GM19035 (cell line): ENCODE measurements around the gene CTSF.
"Not testable (repeated sequence)": the region's sequence is repeated elsewhere in the genome, so short reads cannot be mapped to it uniquely, and the experiment has no call there.

Source experiments
- ATAC-seq: cut with Tn5 transposase; IDR thresholded peaks from one replicate; pipeline ENCODE4 v1.9.1; 2021; ENCODE audit not compliant: unreplicated experiment

The CTSF gene

DNA sequence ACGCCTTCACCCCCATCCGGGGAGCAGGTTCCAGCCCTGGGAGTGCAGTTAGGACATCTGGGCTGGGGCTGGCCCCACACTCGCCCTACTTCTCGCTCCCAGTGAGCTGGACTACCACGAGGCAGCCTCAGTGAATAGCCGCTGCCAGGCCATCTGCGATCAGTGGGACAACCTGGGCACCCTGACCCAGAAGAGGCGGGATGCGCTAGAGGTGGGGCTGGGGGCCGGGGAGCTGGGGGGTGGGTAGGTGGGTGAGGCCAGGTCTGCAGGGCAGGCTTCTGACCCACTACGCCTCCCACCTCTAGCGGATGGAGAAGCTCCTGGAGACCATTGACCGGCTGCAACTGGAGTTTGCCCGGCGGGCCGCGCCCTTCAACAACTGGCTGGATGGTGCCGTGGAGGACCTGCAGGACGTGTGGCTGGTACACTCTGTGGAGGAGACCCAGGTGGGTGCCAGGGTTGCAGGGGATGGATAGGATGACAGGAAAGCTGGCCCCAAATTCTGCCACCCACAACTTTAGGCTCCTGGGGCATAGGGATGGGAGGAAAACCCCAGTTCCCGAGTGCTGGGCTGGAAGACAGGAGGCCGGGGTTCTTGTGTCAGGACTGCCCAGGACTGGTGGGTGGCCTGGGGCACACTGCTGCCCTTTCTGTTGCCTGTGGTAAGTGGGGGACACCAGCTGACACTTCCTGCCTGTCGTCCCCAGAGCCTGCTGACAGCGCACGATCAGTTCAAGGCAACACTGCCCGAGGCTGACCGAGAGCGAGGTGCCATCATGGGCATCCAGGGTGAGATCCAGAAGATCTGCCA lies 8.3 kb downstream of the CTSF start:
- no peak for ATAC-seq

DNA sequence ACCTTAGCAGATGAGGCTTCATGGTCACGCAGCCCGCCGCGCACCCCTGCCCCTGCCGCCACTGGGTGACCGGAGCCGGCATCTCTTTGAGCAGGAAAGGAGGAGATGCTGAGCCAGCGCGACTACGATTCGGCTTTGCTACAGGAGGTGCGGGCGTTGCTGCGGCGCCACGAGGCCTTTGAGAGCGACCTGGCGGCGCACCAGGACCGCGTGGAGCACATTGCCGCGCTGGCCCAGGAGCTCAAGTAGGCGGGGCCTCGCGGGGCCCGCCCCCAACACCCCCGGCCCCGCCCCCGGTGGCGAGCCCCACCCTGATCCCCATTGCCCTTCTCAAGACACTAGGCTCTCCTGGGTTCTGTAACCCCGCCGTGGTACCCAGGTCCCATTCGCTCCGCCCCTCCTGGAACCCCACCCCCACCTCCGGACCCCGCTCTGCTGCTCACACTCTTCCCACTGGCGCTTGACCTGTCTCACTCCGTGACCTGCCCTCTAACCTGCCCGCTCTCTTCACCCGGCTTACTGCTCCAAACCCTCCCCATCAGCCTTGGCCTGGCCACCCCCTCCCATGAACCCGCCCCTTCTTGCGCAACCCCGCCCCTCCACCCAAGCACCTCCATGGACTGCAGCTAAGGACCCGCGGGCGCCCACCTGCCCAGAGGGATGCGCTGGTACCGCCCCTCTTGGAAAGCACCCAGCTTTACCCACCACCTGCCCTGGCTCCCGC lies 9.1 kb downstream of the CTSF start:
- no peak for ATAC-seq

DNA sequence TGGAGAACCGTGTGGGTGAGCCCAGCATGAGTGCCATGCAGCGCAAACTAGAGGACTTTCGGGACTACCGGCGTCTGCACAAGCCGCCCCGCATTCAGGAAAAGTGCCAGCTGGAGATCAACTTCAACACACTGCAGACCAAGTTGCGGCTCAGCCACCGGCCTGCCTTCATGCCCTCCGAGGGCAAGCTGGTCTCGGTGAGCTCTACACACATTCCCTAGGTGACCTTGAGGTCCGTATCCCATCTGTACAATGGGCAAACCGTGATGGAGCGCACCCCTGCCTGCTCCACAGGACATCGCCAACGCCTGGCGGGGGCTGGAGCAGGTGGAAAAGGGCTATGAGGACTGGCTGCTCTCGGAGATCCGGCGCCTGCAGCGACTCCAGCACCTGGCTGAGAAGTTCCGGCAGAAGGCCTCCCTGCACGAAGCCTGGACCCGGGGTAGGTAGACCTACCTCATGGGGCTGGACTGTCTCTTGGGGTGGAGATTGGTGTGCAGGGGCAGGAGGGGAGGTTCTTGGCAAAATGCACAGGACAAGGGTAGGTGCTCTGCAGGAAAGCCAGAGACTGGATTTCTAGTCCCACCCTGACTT lies 10.6 kb downstream of the CTSF start:
- no peak for ATAC-seq

DNA sequence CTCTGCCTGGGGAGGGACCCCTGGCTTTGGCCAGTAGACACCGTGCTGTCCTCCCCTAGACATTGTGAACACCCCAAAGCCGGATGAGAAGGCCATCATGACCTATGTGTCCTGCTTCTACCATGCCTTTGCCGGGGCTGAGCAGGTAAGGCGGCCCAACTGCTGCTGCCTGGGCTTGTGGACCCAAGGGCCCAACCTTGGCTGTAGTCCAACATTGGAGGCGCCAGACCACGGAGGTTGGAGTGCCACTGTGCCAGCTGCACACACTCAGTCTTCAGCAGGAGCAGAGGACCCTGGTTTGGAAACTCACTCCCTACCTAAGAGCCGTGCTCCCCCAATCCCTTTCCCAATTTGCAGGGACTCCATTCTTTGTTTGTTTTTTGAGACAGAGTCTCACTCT lies 12.3 kb downstream of the CTSF start:
- ATAC-seq, result no peak

DNA sequence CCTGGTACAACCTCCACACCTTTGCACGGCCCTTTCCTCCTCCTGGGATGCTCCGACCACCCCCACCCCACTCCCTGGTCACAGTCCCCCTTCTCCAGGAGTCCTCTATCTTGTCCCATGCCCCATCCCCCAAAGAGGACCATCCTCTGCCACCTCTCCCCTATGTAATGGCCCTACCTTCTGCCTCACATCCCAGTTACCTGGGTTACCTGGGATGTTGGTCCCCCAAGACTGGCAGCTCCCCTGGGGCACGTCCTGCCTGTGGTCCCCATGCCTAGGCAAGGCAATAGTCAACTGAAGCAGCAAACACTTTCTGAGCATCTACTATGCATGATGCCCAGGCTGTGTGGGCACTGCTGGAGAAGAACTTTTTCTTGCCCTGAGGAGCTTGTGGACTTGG lies 13.0 kb downstream of the CTSF start:
- no peak for ATAC-seq

DNA sequence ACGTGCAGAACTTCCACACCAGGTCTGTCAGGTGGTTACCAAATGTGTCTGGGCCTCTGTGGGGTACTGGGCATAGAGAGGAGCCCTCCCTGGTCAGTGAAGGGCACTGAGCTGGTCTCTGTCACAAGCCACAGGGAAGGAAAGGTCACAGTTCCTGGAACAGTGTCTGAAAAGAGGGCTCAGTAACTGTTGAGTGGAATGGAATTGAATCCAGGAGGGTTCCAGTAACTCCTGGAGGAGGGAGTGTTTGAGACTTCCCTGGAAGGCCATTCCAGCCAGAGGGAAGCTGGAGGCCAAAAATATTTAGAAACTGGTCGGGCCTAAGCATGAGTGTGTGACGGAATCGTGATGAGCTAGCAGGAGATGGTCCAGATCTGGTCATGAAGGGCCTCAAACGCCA lies 13.8 kb downstream of the CTSF start:
- no peak for ATAC-seq

DNA sequence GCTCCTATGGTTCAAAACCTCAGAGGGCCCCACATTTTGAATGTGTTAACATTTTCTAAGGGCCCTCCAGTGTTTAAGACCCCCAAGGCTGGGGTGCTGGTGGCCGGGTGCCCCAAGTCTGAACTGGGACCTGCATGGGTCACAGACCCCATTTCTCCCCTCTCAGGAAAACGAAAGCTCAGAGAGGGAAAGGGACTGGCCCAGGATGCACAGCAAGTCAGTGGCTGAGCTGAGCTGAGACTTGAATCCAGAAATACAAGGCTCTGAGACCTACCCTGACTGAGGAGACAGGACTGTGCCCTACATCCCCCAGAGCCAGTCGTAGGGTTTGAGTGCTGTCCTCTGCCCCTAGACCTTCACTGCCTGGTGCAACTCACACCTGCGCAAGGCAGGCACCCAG lies 17.5 kb downstream of the CTSF start:
- no peak for ATAC-seq

DNA sequence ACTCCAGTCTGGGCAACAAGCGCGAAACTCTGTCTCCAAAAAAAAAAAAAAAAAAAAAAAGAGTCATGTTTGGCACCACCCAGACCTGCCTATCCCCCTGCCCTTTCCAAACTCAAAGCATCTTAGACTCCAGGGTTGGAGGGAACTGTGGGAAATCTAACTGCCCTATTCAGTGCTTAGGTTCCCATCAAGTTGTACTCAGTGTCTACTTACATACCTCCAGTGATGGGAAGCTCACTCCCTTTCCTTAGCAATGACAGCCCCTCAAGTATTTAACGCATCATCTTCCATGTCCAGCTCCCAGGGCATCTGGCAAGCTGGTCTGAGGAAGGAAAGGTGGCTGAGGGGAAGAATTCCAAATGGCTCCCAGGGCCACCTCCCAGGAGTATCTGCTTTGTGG lies 18.7 kb downstream of the CTSF start:
- ATAC-seq, result no peak

DNA sequence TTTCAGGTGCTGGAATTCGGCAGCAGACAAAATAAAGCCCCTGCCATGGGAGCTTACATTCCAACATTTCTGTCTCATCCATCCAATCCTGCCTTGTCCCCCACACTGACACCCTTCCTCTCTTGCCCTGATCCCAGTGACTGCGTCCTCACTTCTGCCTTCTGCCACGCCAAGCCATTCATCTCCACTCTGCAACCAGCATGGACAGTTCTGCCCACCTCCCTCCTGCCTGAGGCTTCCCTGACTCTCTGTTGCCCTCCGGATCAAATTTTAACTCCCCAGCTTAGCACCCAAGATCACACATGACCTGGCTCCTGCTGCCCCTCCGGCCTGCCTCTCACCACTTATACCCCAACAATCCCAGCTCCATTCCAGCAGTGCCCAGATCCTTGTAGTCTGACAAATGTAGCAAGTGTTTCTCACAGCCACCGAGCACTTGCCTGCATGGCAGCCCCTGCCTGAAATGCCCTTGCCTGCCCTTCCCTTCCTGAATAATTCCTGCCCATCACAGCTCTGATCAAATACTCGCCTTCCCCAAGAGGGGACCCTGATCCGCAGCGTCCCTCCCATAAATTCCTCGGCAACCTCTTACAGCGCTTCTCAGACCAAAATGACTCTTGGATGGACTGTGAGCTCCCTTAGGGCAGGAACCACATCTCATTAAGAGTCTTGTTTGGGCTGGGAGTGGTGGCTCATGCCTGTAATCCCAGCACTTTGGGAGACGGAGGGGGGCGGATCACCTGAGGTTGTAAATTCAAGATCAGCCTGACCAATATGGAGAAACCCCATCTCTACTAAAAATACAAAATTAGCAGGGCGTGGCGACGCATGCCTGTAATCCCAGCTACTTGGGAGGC lies 19.4 kb downstream of the CTSF start:
- no peak for ATAC-seq

DNA sequence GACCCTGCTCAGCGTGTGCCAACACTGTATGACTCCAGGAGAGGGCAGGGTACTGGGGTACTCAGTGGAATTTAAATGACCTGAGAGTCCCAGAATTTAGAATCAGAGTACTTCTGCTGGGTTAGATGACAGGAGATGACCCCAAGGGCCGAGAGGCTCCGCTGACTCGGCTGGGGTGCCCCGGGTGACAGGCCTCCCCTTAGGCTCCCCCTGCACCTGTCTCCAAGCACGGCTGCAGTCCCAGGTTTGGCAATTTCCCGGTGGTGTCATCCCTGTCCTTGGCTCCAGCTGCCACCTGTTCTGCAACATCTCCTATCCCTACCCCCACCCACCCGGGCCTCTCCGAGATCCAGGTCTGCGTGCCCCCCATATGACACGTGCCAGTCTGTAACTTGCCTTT lies 20.4 kb downstream of the CTSF start:
- no peak for ATAC-seq

DNA sequence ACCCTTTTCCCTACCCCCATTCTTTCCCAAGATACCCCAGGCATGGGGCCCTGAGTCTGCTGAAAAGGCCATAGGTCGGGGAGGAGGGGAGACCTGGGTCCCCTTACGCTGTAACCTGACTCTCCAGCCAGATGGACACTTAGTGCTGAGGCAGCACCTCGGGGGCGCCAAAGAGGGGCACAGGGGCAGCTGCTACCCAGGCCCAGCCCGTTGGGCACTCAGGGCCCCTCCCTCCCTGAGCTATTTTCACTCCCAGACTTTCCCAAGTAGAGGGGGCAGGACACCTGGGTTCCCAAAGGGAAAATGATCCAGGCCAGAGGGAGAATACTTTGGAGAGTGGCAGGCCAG lies 20.8 kb downstream of the CTSF start:
- ATAC-seq, result no peak

DNA sequence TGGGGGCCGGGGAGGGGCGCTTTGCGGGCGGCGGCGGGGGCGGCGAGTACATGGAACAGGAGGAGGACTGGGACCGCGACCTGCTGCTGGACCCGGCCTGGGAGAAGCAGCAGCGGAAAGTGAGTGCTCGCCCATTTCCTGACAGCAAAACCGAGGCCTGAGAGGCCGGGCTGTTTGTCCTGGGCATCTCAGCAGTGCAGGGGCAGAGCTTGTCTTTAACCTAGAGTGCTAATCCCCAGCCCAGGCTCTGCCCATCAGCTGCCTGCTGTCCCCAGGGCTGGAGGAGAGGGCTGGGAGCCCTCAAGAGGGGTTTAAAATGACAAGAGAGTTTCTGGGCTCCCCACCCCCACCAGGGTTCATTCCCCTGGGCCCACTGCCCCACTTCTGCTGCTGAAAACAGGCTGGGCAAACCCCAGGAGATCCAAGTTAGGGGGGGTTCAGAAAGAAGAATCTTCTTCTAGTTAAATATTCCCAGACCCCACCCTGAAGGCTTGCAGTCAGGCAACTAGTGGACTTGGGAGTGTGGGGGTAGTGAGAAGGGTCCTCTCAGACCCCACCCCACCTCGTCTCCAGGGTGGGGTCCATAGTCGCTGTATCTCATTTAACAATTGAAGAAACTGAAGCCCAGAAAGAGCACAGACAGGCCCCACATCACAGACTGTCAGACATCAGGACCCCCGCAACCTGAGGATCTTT lies 21.3 kb downstream of the CTSF start:
- no peak for ATAC-seq

DNA sequence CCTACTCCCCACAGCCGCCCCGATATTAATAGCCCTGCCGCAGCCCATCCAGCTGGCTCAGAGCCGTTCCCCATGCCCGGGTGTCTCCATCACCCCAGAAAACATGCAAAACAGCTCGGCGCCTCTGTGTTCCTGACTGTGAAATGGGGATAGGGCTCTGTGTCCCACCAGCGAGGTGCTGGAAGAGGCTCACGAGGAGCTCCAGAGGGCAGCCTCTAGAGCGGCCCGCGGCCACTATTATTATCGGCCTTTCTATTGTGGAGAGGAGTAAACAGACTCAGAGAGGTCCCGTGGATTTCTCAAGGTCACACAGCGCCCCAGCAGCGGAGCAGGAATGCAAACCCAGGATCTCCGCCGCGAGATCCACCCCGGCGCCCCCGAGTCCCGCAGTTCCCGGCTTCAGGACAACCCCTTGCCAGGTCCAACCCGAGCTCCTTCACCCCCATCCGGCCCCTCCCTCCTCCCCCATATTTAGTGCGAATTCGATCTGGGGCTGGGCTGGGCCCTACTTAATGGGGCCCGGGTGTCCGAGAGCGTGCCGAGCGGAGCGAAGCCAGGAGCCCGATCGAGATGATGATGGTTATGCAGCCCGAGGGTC lies 21.9 kb downstream of the CTSF start, which contains the start of gene ACTN3:
TSS of gene ACTN3 (plus strand) at position 536 of the 598 bp plus-strand sequence. CDS start at position 571, 35 bp downstream.
- no peak for ATAC-seq

DNA sequence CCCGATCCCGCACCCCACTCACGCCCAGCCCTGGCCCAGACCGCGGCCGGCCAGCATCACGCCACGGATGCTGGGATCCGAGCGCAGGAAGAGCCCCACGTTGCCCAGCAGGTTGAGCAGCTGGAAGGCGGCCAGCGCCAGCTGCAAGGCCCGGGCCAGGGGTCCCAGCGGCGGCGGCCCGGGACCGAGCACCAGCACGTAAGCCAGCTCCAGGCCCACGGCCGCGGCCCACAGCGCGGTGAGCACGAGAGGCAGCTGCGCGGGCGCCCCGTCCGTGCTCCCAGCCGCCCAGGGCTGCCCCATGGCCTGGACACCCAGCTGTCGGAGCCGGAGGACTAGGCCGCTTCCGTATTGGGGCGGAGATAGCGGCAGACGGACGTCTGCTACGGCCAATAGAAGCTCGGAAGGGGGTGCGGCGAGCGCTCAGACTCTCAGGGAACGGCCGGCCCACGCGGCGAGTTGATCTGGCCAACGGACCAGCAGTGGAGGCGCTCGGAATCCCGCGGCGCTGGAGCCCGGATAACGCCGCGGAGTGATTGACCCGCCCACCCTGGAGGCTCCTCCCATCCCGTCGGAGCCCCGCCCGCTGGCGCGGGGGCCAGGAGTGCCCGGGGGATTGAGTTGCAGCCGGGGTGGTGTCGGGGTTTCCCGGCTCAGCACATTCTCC lies 22.6 kb downstream of the CTSF start, which contains the start of gene ZDHHC24:
TSS of gene ZDHHC24 (minus strand) at position 348 of the 667 bp plus-strand sequence. CDS start at position 303, 45 bp downstream.
- peak; percentile 87 for ATAC-seq

DNA sequence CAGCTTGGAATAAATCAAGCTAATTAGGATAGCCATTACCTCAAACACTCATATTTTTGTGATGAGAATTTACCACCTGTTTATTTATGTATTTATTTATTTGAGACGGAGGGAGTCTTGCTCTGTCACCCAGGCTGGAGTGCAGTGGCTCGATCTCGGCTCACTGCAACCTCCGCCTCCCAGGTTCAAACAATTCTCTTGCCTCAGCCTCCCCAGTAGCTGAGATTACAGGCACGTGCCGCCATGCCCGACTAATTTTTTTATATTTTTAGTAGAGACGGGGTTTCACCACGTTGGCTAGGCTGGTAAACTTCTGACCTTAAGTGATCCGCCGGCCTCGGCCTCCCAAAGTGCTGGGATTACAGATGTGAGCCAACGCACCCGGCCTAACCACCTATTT lies 23.5 kb downstream of the CTSF start:
- not testable (repeated sequence) for ATAC-seq

DNA sequence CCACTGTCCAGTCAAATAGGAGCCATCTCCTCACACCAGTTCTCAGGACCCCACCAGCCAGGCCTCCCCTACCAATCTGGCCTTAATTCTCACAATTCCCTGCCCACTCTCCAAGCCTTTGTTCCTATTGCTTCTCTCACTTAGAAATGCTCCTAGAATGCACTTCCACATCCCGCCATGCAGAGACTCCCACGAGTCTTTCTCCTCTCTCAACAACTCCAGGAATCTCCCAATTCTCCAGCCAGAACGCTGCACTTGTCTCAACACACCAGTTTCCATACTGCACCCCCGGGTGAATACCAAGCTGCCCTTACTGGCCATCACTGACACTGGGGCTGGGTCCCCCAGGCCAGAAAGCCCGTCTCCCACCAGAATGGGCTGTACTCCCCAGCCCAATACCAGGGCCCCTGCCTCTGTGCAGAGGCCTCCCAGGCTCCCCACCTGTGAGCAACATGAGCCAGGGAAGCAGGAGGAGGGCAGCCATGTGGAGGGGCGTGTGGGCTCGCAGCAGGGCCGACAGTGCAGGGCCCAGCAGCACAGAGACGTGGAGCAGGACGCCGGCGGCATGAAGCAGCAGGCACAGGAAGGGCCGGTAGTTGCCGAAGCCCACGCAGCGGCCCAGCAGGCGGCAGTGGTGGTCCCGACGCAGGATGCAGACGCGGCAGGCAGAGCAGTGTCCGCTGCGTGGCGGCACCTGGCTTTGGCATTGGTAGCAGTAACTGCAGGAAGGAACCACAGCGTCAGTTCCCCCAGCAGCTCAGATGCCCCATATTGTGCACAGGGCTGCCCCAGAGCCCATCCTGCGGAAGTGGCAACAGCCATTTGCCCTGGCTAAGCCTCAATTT lies 24.9 kb downstream of the CTSF start:
- ATAC-seq, result no peak

DNA sequence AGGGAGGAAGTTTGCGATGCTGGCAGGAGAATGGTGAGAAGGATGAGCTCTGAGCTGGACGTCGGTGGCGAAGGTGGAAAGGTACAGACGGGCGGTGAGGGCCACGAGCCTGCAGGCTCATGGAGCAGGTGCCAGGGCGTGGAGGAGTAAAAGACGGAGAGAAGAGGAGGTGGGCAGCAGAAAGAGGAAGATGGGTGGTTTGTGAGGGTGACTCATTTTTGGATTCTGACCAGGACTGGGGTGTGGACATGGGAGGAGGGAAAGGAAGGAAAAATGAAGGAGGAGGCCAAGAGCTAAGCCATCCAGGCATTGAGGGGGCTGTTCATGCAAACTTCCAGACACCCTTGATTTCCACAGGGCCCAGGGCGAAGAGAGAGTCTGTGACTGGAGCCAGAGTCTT lies 26.0 kb downstream of the CTSF start:
- no peak for ATAC-seq

DNA sequence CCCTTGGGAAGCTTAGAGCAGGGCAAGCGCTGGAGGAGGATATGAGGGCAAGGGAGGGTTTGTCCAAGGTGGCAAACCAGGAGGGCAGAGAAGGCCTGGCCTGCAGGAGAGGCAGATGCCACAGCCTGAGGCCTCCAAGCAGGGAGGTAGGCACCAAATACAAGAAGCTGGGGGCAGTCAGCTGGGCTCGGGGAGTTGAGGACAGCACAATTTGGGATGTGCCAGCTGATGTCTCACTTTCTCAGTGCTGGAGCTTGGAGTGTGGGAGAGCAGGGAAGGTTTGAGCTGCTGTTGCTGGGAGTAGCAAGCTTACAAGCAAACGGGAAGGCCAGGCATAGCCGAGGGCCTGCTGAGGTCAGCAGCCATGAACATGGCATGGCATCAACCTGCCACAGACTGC lies 26.5 kb downstream of the CTSF start:
- ATAC-seq, result no peak

DNA sequence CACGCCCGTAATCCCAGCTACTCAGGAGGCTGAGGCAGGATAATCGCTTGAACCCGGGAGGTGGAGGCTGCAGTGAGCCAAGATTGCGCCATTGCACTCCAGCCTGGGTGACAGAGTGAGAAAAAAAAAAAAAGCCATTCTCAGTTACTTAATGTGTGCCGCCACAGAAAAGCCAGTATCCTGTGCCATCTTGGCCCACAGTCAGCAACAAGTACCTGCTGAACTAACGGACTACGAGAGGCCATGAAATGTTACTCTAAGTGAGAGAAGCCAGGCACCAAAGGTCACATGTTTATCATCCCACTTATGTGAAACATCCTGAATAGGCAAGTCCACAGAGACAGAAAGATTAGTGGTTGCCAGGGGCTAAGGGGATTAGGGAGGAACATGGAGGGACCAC lies 27.8 kb downstream of the CTSF start:
- not testable (repeated sequence) for ATAC-seq
